H1 (cell line): ENCODE results near the gene SLC44A1. TPM values are rescaled to one million over a fixed set of nuclear protein-coding genes. Genes with fewer than 3 reads are reported as not detected.

Source experiments
- CREB1 ChIP-seq: IDR thresholded peaks from 2 replicates; pipeline ENCODE4 v1.6.1; 2012; ENCODE audit warnings: inconsistent platforms
- SIN3A ChIP-seq, 2 experiments: IDR thresholded peaks in 1 of 2; conservative IDR thresholded peaks in 1 of 2; 2 replicates each; pipeline ENCODE4 v1.6.1; 2011 to 2012; ENCODE audit warnings: low read length in 2 of 2, improper control_type of control experiment in 1 of 2, low read depth in 1 of 2, mild to moderate bottlenecking in 1 of 2
- SUZ12 ChIP-seq: fragments of 200-600 bp; sonication (generic); IDR thresholded peaks from 2 replicates; pipeline ENCODE4 v1.6.1; 2012; ENCODE audit warnings: mild to moderate bottlenecking, inconsistent platforms, low read length, moderate library complexity, mixed read lengths
- polyA plus RNA-seq, 7 experiments: library from polyadenylated mRNA; depleted of rRNA in 3 of 7; stranded (reverse) in 5 of 7; unstranded in 2 of 7; fragments of >200 nt in 5 of 7; fragments of 200-250 nt in 2 of 7; gene quantifications; 1 replicate in 5 of 7; 2 replicates in 1 of 7; 4 replicates in 1 of 7; pipeline versions ENCODE4 v1.2.1 to v1.2.3, GENCODE V29; 2011 to 2013; ENCODE audit warnings: missing spikeins in 2 of 7, mixed read lengths in 2 of 7
- total RNA-seq: library from RNA; stranded (reverse); fragmentation: NEBNext Ultra II Directional; extraction: Animal tissue kit (Norgen Biotek cat#: 25700); gene quantifications from 2 replicates; pipeline ENCODE4 v1.2.1, GENCODE V29; 2021
- TF ChIP-seq, protein P1 (sequence below): fragments of 300-600 bp; sonication (generic); IDR thresholded peaks from 2 replicates; pipeline ENCODE4 v1.7.1; 2012; ENCODE audit warnings: low read length, moderate library complexity, mild to moderate bottlenecking, inconsistent platforms; ENCODE audit not compliant: insufficient replicate concordance

Gene SLC44A1
- total and polyA plus RNA-seq, 2 of the 8 experiments (the other 6 are each of a cell fraction or from before 2014, with no cell fraction given) = 30.5 to 71.2 TPM

DNA sequence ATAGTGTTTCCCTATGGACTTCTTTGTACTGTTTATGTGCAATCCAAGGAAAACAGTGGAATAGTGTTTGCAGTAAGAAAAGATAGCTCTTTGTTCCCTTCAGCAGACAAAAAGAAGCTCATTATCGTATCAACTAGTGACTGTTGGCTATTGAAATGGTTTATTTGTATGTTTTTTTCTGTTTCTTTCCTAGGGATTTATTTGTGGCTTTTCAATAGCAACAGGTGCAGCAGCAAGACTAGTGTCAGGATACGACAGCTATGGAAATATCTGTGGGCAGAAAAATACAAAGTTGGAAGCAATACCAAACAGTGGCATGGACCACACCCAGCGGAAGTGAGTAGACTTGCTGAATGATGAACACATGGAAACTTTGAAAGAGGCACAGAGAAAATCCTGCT, 65.1 kb downstream of the SLC44A1 start (continued):
- TF ChIP-seq, protein P1, sequence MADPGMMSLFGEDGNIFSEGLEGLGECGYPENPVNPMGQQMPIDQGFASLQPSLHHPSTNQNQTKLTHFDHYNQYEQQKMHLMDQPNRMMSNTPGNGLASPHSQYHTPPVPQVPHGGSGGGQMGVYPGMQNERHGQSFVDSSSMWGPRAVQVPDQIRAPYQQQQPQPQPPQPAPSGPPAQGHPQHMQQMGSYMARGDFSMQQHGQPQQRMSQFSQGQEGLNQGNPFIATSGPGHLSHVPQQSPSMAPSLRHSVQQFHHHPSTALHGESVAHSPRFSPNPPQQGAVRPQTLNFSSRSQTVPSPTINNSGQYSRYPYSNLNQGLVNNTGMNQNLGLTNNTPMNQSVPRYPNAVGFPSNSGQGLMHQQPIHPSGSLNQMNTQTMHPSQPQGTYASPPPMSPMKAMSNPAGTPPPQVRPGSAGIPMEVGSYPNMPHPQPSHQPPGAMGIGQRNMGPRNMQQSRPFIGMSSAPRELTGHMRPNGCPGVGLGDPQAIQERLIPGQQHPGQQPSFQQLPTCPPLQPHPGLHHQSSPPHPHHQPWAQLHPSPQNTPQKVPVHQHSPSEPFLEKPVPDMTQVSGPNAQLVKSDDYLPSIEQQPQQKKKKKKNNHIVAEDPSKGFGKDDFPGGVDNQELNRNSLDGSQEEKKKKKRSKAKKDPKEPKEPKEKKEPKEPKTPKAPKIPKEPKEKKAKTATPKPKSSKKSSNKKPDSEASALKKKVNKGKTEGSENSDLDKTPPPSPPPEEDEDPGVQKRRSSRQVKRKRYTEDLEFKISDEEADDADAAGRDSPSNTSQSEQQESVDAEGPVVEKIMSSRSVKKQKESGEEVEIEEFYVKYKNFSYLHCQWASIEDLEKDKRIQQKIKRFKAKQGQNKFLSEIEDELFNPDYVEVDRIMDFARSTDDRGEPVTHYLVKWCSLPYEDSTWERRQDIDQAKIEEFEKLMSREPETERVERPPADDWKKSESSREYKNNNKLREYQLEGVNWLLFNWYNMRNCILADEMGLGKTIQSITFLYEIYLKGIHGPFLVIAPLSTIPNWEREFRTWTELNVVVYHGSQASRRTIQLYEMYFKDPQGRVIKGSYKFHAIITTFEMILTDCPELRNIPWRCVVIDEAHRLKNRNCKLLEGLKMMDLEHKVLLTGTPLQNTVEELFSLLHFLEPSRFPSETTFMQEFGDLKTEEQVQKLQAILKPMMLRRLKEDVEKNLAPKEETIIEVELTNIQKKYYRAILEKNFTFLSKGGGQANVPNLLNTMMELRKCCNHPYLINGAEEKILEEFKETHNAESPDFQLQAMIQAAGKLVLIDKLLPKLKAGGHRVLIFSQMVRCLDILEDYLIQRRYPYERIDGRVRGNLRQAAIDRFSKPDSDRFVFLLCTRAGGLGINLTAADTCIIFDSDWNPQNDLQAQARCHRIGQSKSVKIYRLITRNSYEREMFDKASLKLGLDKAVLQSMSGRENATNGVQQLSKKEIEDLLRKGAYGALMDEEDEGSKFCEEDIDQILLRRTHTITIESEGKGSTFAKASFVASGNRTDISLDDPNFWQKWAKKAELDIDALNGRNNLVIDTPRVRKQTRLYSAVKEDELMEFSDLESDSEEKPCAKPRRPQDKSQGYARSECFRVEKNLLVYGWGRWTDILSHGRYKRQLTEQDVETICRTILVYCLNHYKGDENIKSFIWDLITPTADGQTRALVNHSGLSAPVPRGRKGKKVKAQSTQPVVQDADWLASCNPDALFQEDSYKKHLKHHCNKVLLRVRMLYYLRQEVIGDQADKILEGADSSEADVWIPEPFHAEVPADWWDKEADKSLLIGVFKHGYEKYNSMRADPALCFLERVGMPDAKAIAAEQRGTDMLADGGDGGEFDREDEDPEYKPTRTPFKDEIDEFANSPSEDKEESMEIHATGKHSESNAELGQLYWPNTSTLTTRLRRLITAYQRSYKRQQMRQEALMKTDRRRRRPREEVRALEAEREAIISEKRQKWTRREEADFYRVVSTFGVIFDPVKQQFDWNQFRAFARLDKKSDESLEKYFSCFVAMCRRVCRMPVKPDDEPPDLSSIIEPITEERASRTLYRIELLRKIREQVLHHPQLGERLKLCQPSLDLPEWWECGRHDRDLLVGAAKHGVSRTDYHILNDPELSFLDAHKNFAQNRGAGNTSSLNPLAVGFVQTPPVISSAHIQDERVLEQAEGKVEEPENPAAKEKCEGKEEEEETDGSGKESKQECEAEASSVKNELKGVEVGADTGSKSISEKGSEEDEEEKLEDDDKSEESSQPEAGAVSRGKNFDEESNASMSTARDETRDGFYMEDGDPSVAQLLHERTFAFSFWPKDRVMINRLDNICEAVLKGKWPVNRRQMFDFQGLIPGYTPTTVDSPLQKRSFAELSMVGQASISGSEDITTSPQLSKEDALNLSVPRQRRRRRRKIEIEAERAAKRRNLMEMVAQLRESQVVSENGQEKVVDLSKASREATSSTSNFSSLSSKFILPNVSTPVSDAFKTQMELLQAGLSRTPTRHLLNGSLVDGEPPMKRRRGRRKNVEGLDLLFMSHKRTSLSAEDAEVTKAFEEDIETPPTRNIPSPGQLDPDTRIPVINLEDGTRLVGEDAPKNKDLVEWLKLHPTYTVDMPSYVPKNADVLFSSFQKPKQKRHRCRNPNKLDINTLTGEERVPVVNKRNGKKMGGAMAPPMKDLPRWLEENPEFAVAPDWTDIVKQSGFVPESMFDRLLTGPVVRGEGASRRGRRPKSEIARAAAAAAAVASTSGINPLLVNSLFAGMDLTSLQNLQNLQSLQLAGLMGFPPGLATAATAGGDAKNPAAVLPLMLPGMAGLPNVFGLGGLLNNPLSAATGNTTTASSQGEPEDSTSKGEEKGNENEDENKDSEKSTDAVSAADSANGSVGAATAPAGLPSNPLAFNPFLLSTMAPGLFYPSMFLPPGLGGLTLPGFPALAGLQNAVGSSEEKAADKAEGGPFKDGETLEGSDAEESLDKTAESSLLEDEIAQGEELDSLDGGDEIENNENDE = no peak
- TF ChIP-seq SIN3A (conservative IDR thresholded peaks at IDR 0.05 in 1 of 2, IDR thresholded peaks at IDR 0.05 in 1 of 2; ENCODE audit: low read depth in 1 of 2, low read length in 2 of 2) (no peak), SUZ12 (no peak), CREB1 (no peak)
